GM12892 (cell line): Measurements from ENCODE around the gene ZNF20.
"Not testable (repeated sequence)": the region's sequence is repeated elsewhere in the genome, so short reads cannot be mapped to it uniquely, and the experiment has no call there.

Source experiments
- DNase-seq: peaks from one replicate; pipeline ENCODE4 v3.0.0; 2011; ENCODE audit not compliant: insufficient read length
- FAIRE-seq: peaks from 2 replicates; lab custom pipeline; 2011; peaks lifted over from hg19 to GRCh38; lab: Jason Lieb, UNC
- POLR2A ChIP-seq: IDR thresholded peaks from 2 replicates; pipeline ENCODE4 v1.6.1; 2011; ENCODE audit warnings: low read depth, low read length, control low read depth
- POLR2AphosphoS5 ChIP-seq: IDR thresholded peaks from 2 replicates; pipeline ENCODE4 v1.6.1; 2011; ENCODE audit warnings: low read depth, low read length, control low read depth
- TAF1 ChIP-seq: IDR thresholded peaks from 2 replicates; pipeline ENCODE4 v1.6.1; 2011; ENCODE audit warnings: low read depth, mild to moderate bottlenecking, control low read depth, low read length, borderline replicate concordance

ZNF20 gene

GRCh38 chr19:12111176-12111575 lies 29.0 kb downstream of the ZNF20 start:
- no peak for FAIRE-seq
- DNase-seq = no peak
- TF ChIP-seq TAF1 (no peak), POLR2A (no peak), POLR2AphosphoS5 (no peak)

GRCh38 chr19:12103909-12104308 lies 36.2 kb downstream of the ZNF20 start:
- not testable (repeated sequence) for FAIRE-seq, DNase-seq

GRCh38 chr19:12098040-12098439 lies 42.1 kb downstream of the ZNF20 start:
- TF ChIP-seq POLR2A = no peak
- no peak for TF ChIP-seq POLR2AphosphoS5
- TF ChIP-seq TAF1 = no peak
- no peak for FAIRE-seq
- DNase-seq = no peak

GRCh38 chr19:12095111-12095790 lies 44.9 kb downstream of the ZNF20 start:
- DNase-seq (no peak), FAIRE-seq (no peak)
- no peak for TF ChIP-seq TAF1
- no peak for TF ChIP-seq POLR2A
- TF ChIP-seq POLR2AphosphoS5 = no peak

GRCh38 chr19:12093777-12094176 lies 46.4 kb downstream of the ZNF20 start:
- FAIRE-seq (peak; percentile 48), DNase-seq (no peak)
- TF ChIP-seq TAF1 (no peak), POLR2A (no peak), POLR2AphosphoS5 (no peak)

GRCh38 chr19:12092956-12093355 lies 47.2 kb downstream of the ZNF20 start:
- DNase-seq (no peak), FAIRE-seq (no peak)
- TF ChIP-seq POLR2AphosphoS5 = no peak
- no peak for TF ChIP-seq POLR2A
- TF ChIP-seq TAF1 = no peak

GRCh38 chr19:12092065-12092867 lies 47.9 kb downstream of the ZNF20 start:
- peak; percentile 49; the same call in 1 of the 2 replicates for TF ChIP-seq TAF1
- TF ChIP-seq POLR2AphosphoS5 = peak; percentile 51; the same call in 1 of the 2 replicates
- TF ChIP-seq POLR2A = peak; percentile 59; the same call in 1 of the 2 replicates
- FAIRE-seq (peak; percentile 87), DNase-seq (peak; percentile 86)

- TF ChIP-seq POLR2AphosphoS5 (no peak), TAF1 (no peak), POLR2A (no peak)
- peak; percentile 49 for DNase-seq
- peak; percentile 83 for FAIRE-seq
Measured at GRCh38 chr19:12090807-12091206, 49.3 kb downstream of the ZNF20 start.

GRCh38 chr19:12085074-12085818 lies 54.9 kb downstream of the ZNF20 start:
- DNase-seq (no peak), FAIRE-seq (no peak)
- TF ChIP-seq TAF1 (no peak), POLR2A (no peak), POLR2AphosphoS5 (no peak)

GRCh38 chr19:12083336-12083735 lies 56.8 kb downstream of the ZNF20 start:
- not testable (repeated sequence) for DNase-seq, FAIRE-seq
